Osteocyte (in vitro differentiated cells): ENCODE data around the gene SEL1L3. TPM values are rescaled to one million over a fixed set of nuclear protein-coding genes. Genes with fewer than 3 reads are reported as not detected.

ENCODE experiments used
- DNase-seq: peaks from one replicate; pipeline ENCODE4 v3.0.0; 2021; ENCODE audit warnings: mixed read lengths; ENCODE audit not compliant: unreplicated experiment; ENCODE audit errors: extremely low spot score
- H3K27ac Mint-ChIP-seq: one replicate; pipeline ENCODE4 v1.8.0; 2021; ENCODE audit warnings: mild to moderate bottlenecking, mixed read lengths; ENCODE audit not compliant: unreplicated experiment
- H3K27me3 Mint-ChIP-seq: one replicate; pipeline ENCODE4 v1.8.0; 2021; ENCODE audit warnings: mixed read lengths; ENCODE audit not compliant: unreplicated experiment
- H3K36me3 Mint-ChIP-seq: one replicate; pipeline ENCODE4 v1.8.0; 2021; ENCODE audit warnings: mixed read lengths; ENCODE audit not compliant: unreplicated experiment
- H3K4me1 Mint-ChIP-seq: one replicate; pipeline ENCODE4 v1.8.0; 2021; ENCODE audit warnings: mixed read lengths; ENCODE audit not compliant: unreplicated experiment
- H3K4me3 Mint-ChIP-seq: one replicate; pipeline ENCODE4 v1.8.0; 2021; ENCODE audit warnings: mild to moderate bottlenecking, moderate library complexity, mixed read lengths; ENCODE audit not compliant: unreplicated experiment
- H3K9me3 Mint-ChIP-seq: one replicate; pipeline ENCODE4 v1.8.0; 2021; ENCODE audit warnings: mixed read lengths; ENCODE audit not compliant: unreplicated experiment
- CTCF ChIP-seq: fragments of 200-600 bp; sonication (generic); IDR thresholded peaks from 2 replicates; pipeline ENCODE4 v1.5.0; 2021; ENCODE audit warnings: antibody characterized with exemption, mild to moderate bottlenecking, moderate library complexity
- total RNA-seq: library from RNA; stranded (reverse); gene quantifications from 2 replicates; pipeline ENCODE4 v1.2.1, GENCODE V29; 2021

The SEL1L3 gene
- total RNA-seq, 1 donor from 2014 or later: 28.0 TPM

- Mint-ChIP-seq H3K27me3 (peaks cover 9% of the 10 kb centered on the region), H3K4me1 (peaks cover 10% of the 10 kb centered on the region), H3K4me3 (no peak overlapping the region), H3K36me3 (no peaks in the 10 kb centered on the region), H3K27ac (no peak overlapping the region), H3K9me3 (no peaks in the 10 kb centered on the region)
- DNase-seq: no peak
- no peak for TF ChIP-seq CTCF
Observed at GRCh38 chr4:25879587-25879986, 16.8 kb upstream of the SEL1L3 start.

GRCh38 chr4:25879091-25879584 is 16.4 kb upstream of the SEL1L3 start:
- no peaks in the 10 kb centered on the region for H3K36me3 Mint-ChIP-seq
- no peak overlapping the region for H3K4me3 Mint-ChIP-seq
- peaks cover 5% of the 10 kb centered on the region for H3K4me1 Mint-ChIP-seq
- H3K27me3 Mint-ChIP-seq: peaks cover 9% of the 10 kb centered on the region
- H3K27ac Mint-ChIP-seq: no peak overlapping the region
- DNase-seq: no peak
- no peaks in the 10 kb centered on the region for H3K9me3 Mint-ChIP-seq
- TF ChIP-seq CTCF: no peak

GRCh38 chr4:25878676-25879075 is 15.9 kb upstream of the SEL1L3 start:
- H3K4me1 Mint-ChIP-seq: peaks cover 3% of the 10 kb centered on the region

GRCh38 chr4:25875281-25875745 is 12.5 kb upstream of the SEL1L3 start:
- Mint-ChIP-seq H3K4me1 (peaks cover under 1% of the 10 kb centered on the region), H3K9me3 (no peaks in the 10 kb centered on the region), H3K27ac (no peak overlapping the region), H3K4me3 (no peak overlapping the region), H3K36me3 (no peaks in the 10 kb centered on the region), H3K27me3 (peaks cover 3% of the 10 kb centered on the region)
- no peak for TF ChIP-seq CTCF
- DNase-seq: no peak

More at GRCh38 chr4:25878676-25879075, 15.9 kb upstream of the SEL1L3 start:
- Mint-ChIP-seq H3K4me3 (no peak overlapping the region), H3K27me3 (peaks cover 6% of the 10 kb centered on the region), H3K36me3 (no peaks in the 10 kb centered on the region), H3K27ac (no peak overlapping the region), H3K9me3 (no peaks in the 10 kb centered on the region)
- no peak for DNase-seq
- no peak for TF ChIP-seq CTCF

- Mint-ChIP-seq H3K27me3 (peaks cover 2% of the 10 kb centered on the region), H3K36me3 (no peaks in the 10 kb centered on the region), H3K4me3 (no peak overlapping the region), H3K9me3 (no peaks in the 10 kb centered on the region), H3K4me1 (no peaks in the 10 kb centered on the region), H3K27ac (no peak overlapping the region)
- TF ChIP-seq CTCF: no peak
- no peak for DNase-seq
Observed at GRCh38 chr4:25874655-25875054, 11.9 kb upstream of the SEL1L3 start.
